NT2/D1 (cell line): Measurements from ENCODE around the gene OR2A12.

Experiments
- SUZ12 ChIP-seq: IDR thresholded peaks from 2 replicates; pipeline ENCODE4 v1.6.1; 2011; ENCODE audit not compliant: insufficient read length, insufficient read depth; ENCODE audit errors: extremely low read depth
- ZNF274 ChIP-seq: IDR thresholded peaks from 2 replicates; pipeline ENCODE4 v1.6.1; 2011; ENCODE audit warnings: mild to moderate bottlenecking, low read depth, low read length

- no peak for TF ChIP-seq ZNF274
- no peak for TF ChIP-seq SUZ12
Observed at GRCh38 chr7:144050093-144050492, 36.0 kb upstream of the OR2A12 start.
